Keratinocyte (primary cell): Measurements from ENCODE around the gene SCUBE1.

Experiments
- EZH2 ChIP-seq: IDR thresholded peaks from one replicate; pipeline ENCODE4 v1.6.1; 2012; ENCODE audit warnings: inconsistent platforms, mild to moderate bottlenecking, low read length, moderate library complexity
- TF ChIP-seq, protein P1 (sequence below), 3 experiments: IDR thresholded peaks in 1 of 3; conservative IDR thresholded peaks in 1 of 3; optimal IDR thresholded peaks in 1 of 3; 2 replicates in 2 of 3; 3 replicates in 1 of 3; pipeline versions ENCODE3 to v1.5.1; 2011; ENCODE audit warnings: low read length in 3 of 3, mild to moderate bottlenecking in 3 of 3, moderate library complexity in 2 of 3, control low read depth in 1 of 3, inconsistent platforms in 1 of 3; ENCODE audit not compliant: insufficient read depth in 2 of 3; ENCODE audit errors: extremely low read depth in 1 of 3

- TF ChIP-seq, protein P1, sequence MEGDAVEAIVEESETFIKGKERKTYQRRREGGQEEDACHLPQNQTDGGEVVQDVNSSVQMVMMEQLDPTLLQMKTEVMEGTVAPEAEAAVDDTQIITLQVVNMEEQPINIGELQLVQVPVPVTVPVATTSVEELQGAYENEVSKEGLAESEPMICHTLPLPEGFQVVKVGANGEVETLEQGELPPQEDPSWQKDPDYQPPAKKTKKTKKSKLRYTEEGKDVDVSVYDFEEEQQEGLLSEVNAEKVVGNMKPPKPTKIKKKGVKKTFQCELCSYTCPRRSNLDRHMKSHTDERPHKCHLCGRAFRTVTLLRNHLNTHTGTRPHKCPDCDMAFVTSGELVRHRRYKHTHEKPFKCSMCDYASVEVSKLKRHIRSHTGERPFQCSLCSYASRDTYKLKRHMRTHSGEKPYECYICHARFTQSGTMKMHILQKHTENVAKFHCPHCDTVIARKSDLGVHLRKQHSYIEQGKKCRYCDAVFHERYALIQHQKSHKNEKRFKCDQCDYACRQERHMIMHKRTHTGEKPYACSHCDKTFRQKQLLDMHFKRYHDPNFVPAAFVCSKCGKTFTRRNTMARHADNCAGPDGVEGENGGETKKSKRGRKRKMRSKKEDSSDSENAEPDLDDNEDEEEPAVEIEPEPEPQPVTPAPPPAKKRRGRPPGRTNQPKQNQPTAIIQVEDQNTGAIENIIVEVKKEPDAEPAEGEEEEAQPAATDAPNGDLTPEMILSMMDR (optimal IDR thresholded peaks at IDR 0.05 in 1 of 3, IDR thresholded peaks at IDR 0.05 in 1 of 3, conservative IDR thresholded peaks at IDR 0.05 in 1 of 3; ENCODE audit: extremely low read depth in 1 of 3, insufficient read depth in 2 of 3, low read length in 3 of 3): no peak
- no peak for TF ChIP-seq EZH2
Measured at GRCh38 chr22:43331069-43331451, 12.1 kb downstream of the SCUBE1 start.
